ENCODE results near the gene SLC35G6. TPM values are rescaled to one million over a fixed set of nuclear protein-coding genes. Genes with fewer than 3 reads are reported as not detected.

Gene SLC35G6
- total and polyA plus RNA-seq, 2 experiments from 2014 or later, result 0.16 TPM; not detected in 1

- Histone ChIP-seq H2AFZ (no peak overlapping the region), H3K4me2 (no peak overlapping the region), H3F3A (replicated peaks; ENCODE audit: low read depth) (0 out of 2 replicates have a peak, but pooled peaks cover 2% of the 10 kb centered on the region), H3K36me3 (ENCODE audit: insufficient read depth) (peaks cover 3% of the 10 kb centered on the region; the same call in 1 of the 2 replicates), H3K79me2 (replicated peaks; ENCODE audit: insufficient read depth) (no peaks in the 10 kb centered on the region), H3K4me3 (no peak overlapping the region), H3K27me3 (ENCODE audit: insufficient read depth) (no peaks in the 10 kb centered on the region), H3K27ac (ENCODE audit: low read depth) (no peak overlapping the region), H3K4me1 (ENCODE audit: insufficient read depth) (no peaks in the 10 kb centered on the region), H3K9me2 (ENCODE audit: insufficient read depth) (no peaks in the 10 kb centered on the region), H4K20me1 (replicated peaks; ENCODE audit: insufficient read depth) (no peaks in the 10 kb centered on the region)
- H3K4me1 Mint-ChIP-seq, result 0 out of 3 replicates have a peak, but pooled peaks cover 2% of the 10 kb centered on the region
- TF ChIP-seq CTCF (conservative IDR thresholded peaks at IDR 0.05; ENCODE audit: low read depth in 2 of 2), result 0 out of 4 replicates have a peak, but pooled peaks of 1 of the 2 experiments have one; percentile 2
- TF ChIP-seq EZH2 (IDR thresholded peaks at IDR 0.05; ENCODE audit: low read depth, unreplicated experiment), result no peak
- H3K9me3 Mint-ChIP-seq, result no peaks in the 10 kb centered on the region; the same call in 2 of the 3 replicates
- no peak; the same call in 1 of the 3 replicates for ATAC-seq
- peaks cover 52% of the 10 kb centered on the region for H3K36me3 Mint-ChIP-seq (ENCODE audit: low read depth)
- H3K4me3 Mint-ChIP-seq, result no peak overlapping the region
- no peak overlapping the region for H3K27ac Mint-ChIP-seq
- no peak for DNase-seq (ENCODE audit: low spot score)
- H3K27me3 Mint-ChIP-seq (ENCODE audit: insufficient read depth, low read depth, poor library complexity), result peaks cover 13% of the 10 kb centered on the region
Observed at GRCh38 chr17:7513850-7514419, 32.7 kb downstream of the SLC35G6 start.

GRCh38 chr17:7515911-7516610, 34.8 kb downstream of the SLC35G6 start:
- no peaks in the 10 kb centered on the region; the same call in 2 of the 3 replicates for H3K9me3 Mint-ChIP-seq
- ATAC-seq, result no peak
- TF ChIP-seq NANOG (IDR thresholded peaks at IDR 0.05; ENCODE audit: borderline replicate concordance) (no peak), JUNB (IDR thresholded peaks at IDR 0.05; ENCODE audit: unreplicated experiment) (no peak), ZNF462 (CRISPR knock-in tag; IDR thresholded peaks at IDR 0.05) (no peak), ZNF114 (CRISPR knock-in tag; IDR thresholded peaks at IDR 0.05) (no peak)
- H2AFZ ChIP-seq, result no peak overlapping the region
- H4K20me1 ChIP-seq (replicated peaks; ENCODE audit: insufficient read depth), result no peaks in the 10 kb centered on the region
- peaks cover 31% of the 10 kb centered on the region for H3K36me3 Mint-ChIP-seq (ENCODE audit: low read depth)
- no peak overlapping the region for H3K27ac ChIP-seq (ENCODE audit: low read depth)
- H3K4me1 Mint-ChIP-seq, result 0 out of 3 replicates have a peak, but pooled peaks cover 2% of the 10 kb centered on the region
- H3K4me2 ChIP-seq, result no peak overlapping the region
- H3K4me3 Mint-ChIP-seq, result no peak overlapping the region
- H3K27me3 ChIP-seq (ENCODE audit: insufficient read depth), result no peaks in the 10 kb centered on the region
- no peak for DNase-seq (ENCODE audit: low spot score)
- no peaks in the 10 kb centered on the region for H3K4me1 ChIP-seq (ENCODE audit: insufficient read depth)
- no peaks in the 10 kb centered on the region for H3K36me3 ChIP-seq (ENCODE audit: insufficient read depth)
- H3K27me3 Mint-ChIP-seq (ENCODE audit: insufficient read depth, low read depth, poor library complexity), result peaks cover 9% of the 10 kb centered on the region
- no peaks in the 10 kb centered on the region for H3K79me2 ChIP-seq (replicated peaks; ENCODE audit: insufficient read depth)
- H3K9me2 ChIP-seq (ENCODE audit: insufficient read depth), result no peaks in the 10 kb centered on the region
- H3K4me3 ChIP-seq, result no peak overlapping the region
- H3F3A ChIP-seq (replicated peaks; ENCODE audit: low read depth), result no peaks in the 10 kb centered on the region; the same call in 1 of the 2 replicates
- H3K27ac Mint-ChIP-seq, result no peak overlapping the region

Measured in GM23338 (cell line).